Measurements from ENCODE around the gene BDKRB2.

GRCh38 chr14:96205978-96206360 is 1.3 kb downstream of the BDKRB2 start:
- no peak for TF ChIP-seq CTCF (conservative IDR thresholded peaks at IDR 0.05)
- no peak for TF ChIP-seq EZH2 (IDR thresholded peaks at IDR 0.05; ENCODE audit: low read depth)

Measured in PC-9 (cell line).